CD8-positive, alpha-beta memory T cell (primary cell): Measurements from ENCODE around the gene RIC3. TPM values are rescaled to one million over a fixed set of nuclear protein-coding genes. Genes with fewer than 3 reads are reported as not detected.

Experiments
- CTCF ChIA-PET: fragments of 350-600 bp; sonication (Branson Sonifier 250); formaldehyde crosslinking; loops from one replicate; lab custom pipeline; 2021; ENCODE audit warnings: antibody characterized with exemption; lab: Charles Lee
- POLR2A ChIA-PET: fragments of 350-600 bp; sonication (Branson Sonifier 250); formaldehyde crosslinking; loops from one replicate; lab custom pipeline; 2021; ENCODE audit warnings: antibody characterized with exemption; lab: Charles Lee
- DNase-seq, 5 donors: peaks; one replicate each; pipeline versions ENCODE4 v3.0.0 to v3.0.0-alpha.2; 2020 to 2022; ENCODE audit warnings: mixed read lengths in 1 of 5
- H3K27ac ChIP-seq: one replicate; pipeline ENCODE4 v1.7.0; 2013; ENCODE audit warnings: low read depth, mild to moderate bottlenecking, low read length, moderate library complexity
- H3K27me3 ChIP-seq: 2 replicates; pipeline ENCODE4 v1.7.0; 2013; ENCODE audit warnings: low read length, mild to moderate bottlenecking; ENCODE audit not compliant: insufficient read depth, poor library complexity, severe bottlenecking
- H3K36me3 ChIP-seq: 2 replicates; pipeline ENCODE4 v1.7.0; 2013; ENCODE audit warnings: mild to moderate bottlenecking, low read length, moderate library complexity; ENCODE audit not compliant: insufficient read depth
- H3K4me1 ChIP-seq: 2 replicates; pipeline ENCODE4 v1.7.0; 2013; ENCODE audit warnings: mild to moderate bottlenecking, low read length, moderate library complexity; ENCODE audit not compliant: insufficient read depth
- H3K4me3 ChIP-seq: 2 replicates; pipeline ENCODE4 v1.7.0; 2013; ENCODE audit warnings: mild to moderate bottlenecking, low read length
- H3K9me3 ChIP-seq: 2 replicates; pipeline ENCODE4 v1.7.0; 2013; ENCODE audit warnings: mild to moderate bottlenecking, low read length
- H3K27ac Mint-ChIP-seq, 8 donors: one replicate each; pipeline ENCODE4 v1.8.0; 2020 to 2021; ENCODE audit warnings: mixed read lengths in 8 of 8, mild to moderate bottlenecking in 6 of 8, inconsistent platforms in 3 of 8, moderate library complexity in 3 of 8
- H3K27me3 Mint-ChIP-seq, 2 donors: one replicate each; pipeline ENCODE4 v1.8.0; 2020 to 2021; ENCODE audit warnings: mixed read lengths in 2 of 2, mild to moderate bottlenecking in 1 of 2, moderate library complexity in 1 of 2
- H3K36me3 Mint-ChIP-seq, 3 donors: one replicate each; pipeline ENCODE4 v1.8.0; 2020 to 2021; ENCODE audit warnings: mixed read lengths in 3 of 3, inconsistent platforms in 1 of 3, mild to moderate bottlenecking in 1 of 3
- H3K4me1 Mint-ChIP-seq, 3 donors: one replicate each; pipeline ENCODE4 v1.8.0; 2020 to 2021; ENCODE audit warnings: mixed read lengths in 3 of 3, inconsistent platforms in 1 of 3, mild to moderate bottlenecking in 1 of 3
- H3K4me3 Mint-ChIP-seq, 7 donors: one replicate each; pipeline ENCODE4 v1.8.0; 2020 to 2021; ENCODE audit warnings: mixed read lengths in 7 of 7, mild to moderate bottlenecking in 6 of 7, moderate library complexity in 4 of 7, inconsistent platforms in 2 of 7
- H3K9me3 Mint-ChIP-seq, 5 donors: one replicate each; pipeline ENCODE4 v1.8.0; 2020 to 2022; ENCODE audit warnings: mixed read lengths in 5 of 5, mild to moderate bottlenecking in 3 of 5, moderate library complexity in 2 of 5, inconsistent platforms in 1 of 5
- polyA plus RNA-seq: library from polyadenylated mRNA; unstranded; fragments of 300-500 nt; fragmentation: Illumina TruSeq; gene quantifications from one replicate; pipeline ENCODE4 v1.2.3, GENCODE V29; 2021
- total RNA-seq, 2 experiments: library from RNA; stranded (reverse); gene quantifications; one replicate each; pipeline ENCODE4 v1.2.3, GENCODE V29; 2021

Gene RIC3
- total and polyA plus RNA-seq, 3 experiments from 2014 or later, result 1.5 to 11.8 (median 9.4) TPM

GRCh38 chr11:8100605-8101004 is 68.2 kb downstream of the RIC3 start:
- no peak overlapping the region for H3K4me3 Mint-ChIP-seq
- H3K9me3 Mint-ChIP-seq, result no peaks in the 10 kb centered on the region
- Histone ChIP-seq H3K36me3 (no peaks in the 10 kb centered on the region), H3K9me3 (no peaks in the 10 kb centered on the region), H3K4me3 (no peak overlapping the region), H3K4me1 (no peaks in the 10 kb centered on the region), H3K27me3 (no peaks in the 10 kb centered on the region), H3K27ac (no peak overlapping the region)
- DNase-seq, result no peak
- H3K27ac Mint-ChIP-seq, result no peak overlapping the region
- no peaks in the 10 kb centered on the region for H3K27me3 Mint-ChIP-seq
- ChIA-PET CTCF (interaction anchor here (1.6 to 12.1 kb wide), 6 partner anchors 10 to 114 kb away, joined by 5 to 105 read pairs (median 20); partner anchors contain the start of gene EIF3F), POLR2A (no interaction called here)
- no peaks in the 10 kb centered on the region for H3K4me1 Mint-ChIP-seq
- H3K36me3 Mint-ChIP-seq, result peaks cover 0 to 5% (median 3%) of the 10 kb centered on the region in 3 donors

GRCh38 chr11:8100158-8100557 is 68.7 kb downstream of the RIC3 start:
- Histone ChIP-seq H3K4me3 (no peak overlapping the region), H3K9me3 (no peaks in the 10 kb centered on the region), H3K27me3 (no peaks in the 10 kb centered on the region), H3K4me1 (no peaks in the 10 kb centered on the region), H3K36me3 (no peaks in the 10 kb centered on the region), H3K27ac (no peak overlapping the region)
- ChIA-PET POLR2A (no interaction called here), CTCF (interaction anchor here (0.8 to 12.1 kb wide), 14 partner anchors 10 to 320 kb away, joined by 3 to 105 read pairs (median 6); partner anchors contain the start of gene EIF3F)
- Mint-ChIP-seq H3K9me3 (no peaks in the 10 kb centered on the region), H3K27ac (no peak overlapping the region), H3K27me3 (no peaks in the 10 kb centered on the region), H3K4me3 (no peak overlapping the region), H3K36me3 (peaks cover 0 to 5% (median 3%) of the 10 kb centered on the region in 3 donors), H3K4me1 (no peaks in the 10 kb centered on the region)
- DNase-seq, result no peak

- Histone ChIP-seq H3K4me1 (no peaks in the 10 kb centered on the region), H3K4me3 (no peak overlapping the region), H3K9me3 (no peaks in the 10 kb centered on the region), H3K27me3 (no peaks in the 10 kb centered on the region), H3K36me3 (no peaks in the 10 kb centered on the region), H3K27ac (no peak overlapping the region)
- Mint-ChIP-seq H3K4me1 (no peaks in the 10 kb centered on the region), H3K36me3 (peaks cover 0 to 5% (median 3%) of the 10 kb centered on the region in 3 donors), H3K4me3 (no peak overlapping the region), H3K27ac (peak overlapping the region in 1 of 8 donors; percentile 6), H3K9me3 (no peaks in the 10 kb centered on the region), H3K27me3 (no peaks in the 10 kb centered on the region)
- peak; percentile 40 to 74 (median 53) for DNase-seq
- POLR2A ChIA-PET, result no interaction called here
- CTCF ChIA-PET, result interaction anchor here (0.6 to 12.1 kb wide), 24 partner anchors 11 to 321 kb away, joined by 3 to 105 read pairs (median 5); partner anchors contain the start of gene EIF3F
Measured at GRCh38 chr11:8099291-8099899, 69.4 kb downstream of the RIC3 start.

- Histone ChIP-seq H3K36me3 (no peaks in the 10 kb centered on the region), H3K9me3 (no peaks in the 10 kb centered on the region), H3K27ac (no peak overlapping the region), H3K4me1 (no peaks in the 10 kb centered on the region), H3K27me3 (no peaks in the 10 kb centered on the region), H3K4me3 (no peak overlapping the region)
- no peak for DNase-seq
- peaks cover 0 to 3% (median 3%) of the 10 kb centered on the region in 3 donors for H3K36me3 Mint-ChIP-seq
- no peak overlapping the region for H3K27ac Mint-ChIP-seq
- ChIA-PET CTCF (interaction anchor here (0.6 to 12.1 kb wide), 22 partner anchors 10 to 209 kb away, joined by 3 to 105 read pairs (median 5); partner anchors contain the start of gene EIF3F), POLR2A (no interaction called here)
- H3K9me3 Mint-ChIP-seq, result no peaks in the 10 kb centered on the region
- no peaks in the 10 kb centered on the region for H3K27me3 Mint-ChIP-seq
- no peak overlapping the region for H3K4me3 Mint-ChIP-seq
- no peaks in the 10 kb centered on the region for H3K4me1 Mint-ChIP-seq
Measured at GRCh38 chr11:8098879-8099278, 69.9 kb downstream of the RIC3 start.

GRCh38 chr11:8098361-8098760 is 70.5 kb downstream of the RIC3 start:
- H3K4me3 Mint-ChIP-seq, result no peak overlapping the region
- H3K4me3 ChIP-seq, result no peak overlapping the region
- ChIA-PET CTCF (interaction anchor here (0.6 to 12.1 kb wide), 12 partner anchors 10 to 205 kb away, joined by 3 to 105 read pairs (median 6); no protein-coding TSS in a partner anchor), POLR2A (no interaction called here)
- no peaks in the 10 kb centered on the region for H3K4me1 ChIP-seq
- no peaks in the 10 kb centered on the region for H3K4me1 Mint-ChIP-seq
- peaks cover 0 to 3% (median 1%) of the 10 kb centered on the region in 3 donors for H3K36me3 Mint-ChIP-seq
- no peaks in the 10 kb centered on the region for H3K9me3 Mint-ChIP-seq
- no peaks in the 10 kb centered on the region for H3K9me3 ChIP-seq
- H3K27ac ChIP-seq, result no peak overlapping the region
- no peaks in the 10 kb centered on the region for H3K27me3 Mint-ChIP-seq
- DNase-seq, result no peak
- H3K27ac Mint-ChIP-seq, result peak overlapping the region in 1 of 8 donors; percentile 86
- no peaks in the 10 kb centered on the region for H3K27me3 ChIP-seq
- H3K36me3 ChIP-seq, result no peaks in the 10 kb centered on the region

GRCh38 chr11:8097926-8098325 is 70.9 kb downstream of the RIC3 start:
- POLR2A ChIA-PET, result no interaction called here

GRCh38 chr11:8097468-8097867 is 71.4 kb downstream of the RIC3 start:
- Mint-ChIP-seq H3K36me3 (peaks cover 0 to 3% (median 1%) of the 10 kb centered on the region in 3 donors), H3K9me3 (no peaks in the 10 kb centered on the region), H3K27me3 (peaks cover 0 to 2% of the 10 kb centered on the region in 2 donors), H3K27ac (no peak overlapping the region), H3K4me3 (no peak overlapping the region), H3K4me1 (peaks cover 0 to 4% (median 0%) of the 10 kb centered on the region in 3 donors)
- POLR2A ChIA-PET, result no interaction called here
- CTCF ChIA-PET, result interaction anchor here (1.3 to 12.1 kb wide), 4 partner anchors 8 to 89 kb away, joined by 4 to 105 read pairs (median 36); no protein-coding TSS in a partner anchor
- H3K27me3 ChIP-seq, result no peaks in the 10 kb centered on the region
- H3K4me3 ChIP-seq, result no peak overlapping the region
- H3K27ac ChIP-seq, result no peak overlapping the region
- DNase-seq, result no peak
- no peaks in the 10 kb centered on the region for H3K4me1 ChIP-seq
- no peaks in the 10 kb centered on the region for H3K9me3 ChIP-seq
- H3K36me3 ChIP-seq, result no peaks in the 10 kb centered on the region

More at GRCh38 chr11:8097926-8098325, 70.9 kb downstream of the RIC3 start:
- H3K27me3 Mint-ChIP-seq, result no peaks in the 10 kb centered on the region
- H3K4me3 Mint-ChIP-seq, result no peak overlapping the region
- H3K4me3 ChIP-seq, result no peak overlapping the region
- no peaks in the 10 kb centered on the region for H3K4me1 ChIP-seq
- H3K4me1 Mint-ChIP-seq, result peaks cover 0 to under 1% (median 0%) of the 10 kb centered on the region in 3 donors
- no peaks in the 10 kb centered on the region for H3K27me3 ChIP-seq
- H3K27ac ChIP-seq, result no peak overlapping the region
- DNase-seq, result no peak
- no peaks in the 10 kb centered on the region for H3K9me3 Mint-ChIP-seq
- peaks cover 0 to 3% (median 1%) of the 10 kb centered on the region in 3 donors for H3K36me3 Mint-ChIP-seq
- no peaks in the 10 kb centered on the region for H3K36me3 ChIP-seq
- H3K9me3 ChIP-seq, result no peaks in the 10 kb centered on the region
- peak overlapping the region in 1 of 8 donors; percentile 86 for H3K27ac Mint-ChIP-seq
- CTCF ChIA-PET, result interaction anchor here (2.2 to 12.1 kb wide), 4 partner anchors 12 to 90 kb away, joined by 11 to 105 read pairs (median 36); no protein-coding TSS in a partner anchor

DNA sequence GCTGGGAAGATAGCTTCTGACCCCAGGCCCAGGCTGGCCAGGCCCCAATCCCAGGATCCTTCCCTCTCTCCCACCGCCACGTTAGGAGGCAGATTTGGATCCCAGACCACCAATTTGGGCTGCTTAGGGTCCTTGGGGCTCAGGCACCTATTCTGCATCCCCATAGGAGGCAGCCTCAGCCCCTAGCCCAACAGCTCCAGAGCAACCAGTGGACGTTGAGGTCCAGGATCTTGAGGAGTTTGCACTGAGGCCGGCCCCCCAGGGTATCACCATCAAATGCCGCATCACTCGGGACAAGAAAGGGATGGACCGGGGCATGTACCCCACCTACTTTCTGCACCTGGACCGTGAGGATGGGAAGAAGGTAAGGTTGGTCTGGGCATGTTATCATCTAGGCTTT is 71.8 kb downstream of the RIC3 start:
- no peak overlapping the region for H3K27ac ChIP-seq
- no peak overlapping the region for H3K4me3 Mint-ChIP-seq
- H3K9me3 Mint-ChIP-seq, result no peaks in the 10 kb centered on the region
- peaks cover 0 to 3% (median 1%) of the 10 kb centered on the region in 3 donors for H3K36me3 Mint-ChIP-seq
- H3K36me3 ChIP-seq, result no peaks in the 10 kb centered on the region
- peaks cover 0 to 4% (median 0%) of the 10 kb centered on the region in 3 donors for H3K4me1 Mint-ChIP-seq
- peaks cover 0 to 2% of the 10 kb centered on the region in 2 donors for H3K27me3 Mint-ChIP-seq
- no peaks in the 10 kb centered on the region for H3K27me3 ChIP-seq
- CTCF ChIA-PET, result interaction anchor here (1.3 to 12.1 kb wide), 5 partner anchors 8 to 89 kb away, joined by 4 to 105 read pairs (median 31); no protein-coding TSS in a partner anchor
- no peak for DNase-seq
- no peaks in the 10 kb centered on the region for H3K9me3 ChIP-seq
- H3K4me3 ChIP-seq, result no peak overlapping the region
- no peak overlapping the region for H3K27ac Mint-ChIP-seq
- H3K4me1 ChIP-seq, result no peaks in the 10 kb centered on the region
- POLR2A ChIA-PET, result no interaction called here
